IPS-20b (cell line): Measurements from ENCODE around the gene ZBTB46.
"Not testable (repeated sequence)": the region's sequence is repeated elsewhere in the genome, so short reads cannot be mapped to it uniquely, and the experiment has no call there.

ENCODE experiments used
- H3K27ac ChIP-seq: one replicate; pipeline ENCODE4 v1.5.1; 2013; ENCODE audit warnings: low read length
- H3K27me3 ChIP-seq: 2 replicates; pipeline ENCODE4 v1.6.1; 2013; ENCODE audit warnings: mild to moderate bottlenecking, low read length, inconsistent platforms; ENCODE audit not compliant: insufficient read depth
- H3K36me3 ChIP-seq: 2 replicates; pipeline ENCODE4 v1.6.1; 2013; ENCODE audit warnings: low read depth, mild to moderate bottlenecking, inconsistent platforms, low read length, moderate library complexity; ENCODE audit not compliant: insufficient read depth
- H3K4me1 ChIP-seq: 2 replicates; pipeline ENCODE4 v1.6.1; 2013; ENCODE audit warnings: mild to moderate bottlenecking, control low read depth, inconsistent platforms, low read length, moderate library complexity; ENCODE audit not compliant: insufficient read depth
- H3K4me3 ChIP-seq: 2 replicates; pipeline ENCODE4 v1.5.1; 2013; ENCODE audit warnings: mild to moderate bottlenecking, low read length, inconsistent platforms
- H3K9ac ChIP-seq: 2 replicates; pipeline ENCODE4 v1.6.1; 2013; ENCODE audit warnings: low read depth, mild to moderate bottlenecking, inconsistent platforms, low read length, moderate library complexity
- H3K9me3 ChIP-seq: 2 replicates; pipeline ENCODE4 v1.6.1; 2013; ENCODE audit warnings: mild to moderate bottlenecking, low read depth, low read length, inconsistent platforms; ENCODE audit not compliant: insufficient read depth

The ZBTB46 gene

GRCh38 chr20:63722967-63723622, 108.0 kb downstream of the ZBTB46 start:
- not testable (repeated sequence) for H3K27me3 ChIP-seq, H3K4me1 ChIP-seq, H3K9ac ChIP-seq, H3K9me3 ChIP-seq, H3K27ac ChIP-seq, H3K4me3 ChIP-seq
- peaks cover 22% of the 10 kb centered on the region for H3K36me3 ChIP-seq

DNA sequence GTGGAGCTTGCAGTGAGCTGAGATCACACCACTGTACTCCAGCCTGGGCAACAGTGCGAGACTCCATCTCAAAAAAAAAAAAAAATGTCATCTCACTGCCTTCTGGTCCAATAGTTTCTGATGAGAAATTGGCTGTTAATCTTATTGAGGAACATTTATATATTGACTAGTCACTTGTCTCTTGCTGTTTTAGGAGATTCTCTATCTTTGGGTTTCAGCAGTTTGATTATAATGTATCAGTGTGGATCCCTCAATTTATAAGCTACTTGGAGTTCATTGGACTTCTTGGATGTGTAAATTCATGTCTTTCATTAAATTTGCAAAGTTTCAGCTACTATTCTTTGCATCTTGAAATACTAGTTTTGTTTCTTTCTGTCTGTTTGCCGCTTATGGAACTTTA, 112.1 kb downstream of the ZBTB46 start:
- H3K4me1 ChIP-seq, result no peaks in the 10 kb centered on the region
- no peak overlapping the region for H3K27ac ChIP-seq
- no peaks in the 10 kb centered on the region for H3K27me3 ChIP-seq
- peaks cover 37% of the 10 kb centered on the region for H3K36me3 ChIP-seq
- H3K9me3 ChIP-seq, result no peaks in the 10 kb centered on the region
- no peak overlapping the region for H3K9ac ChIP-seq
- no peak overlapping the region for H3K4me3 ChIP-seq

GRCh38 chr20:63714858-63715257, 116.2 kb downstream of the ZBTB46 start:
- Histone ChIP-seq H3K4me3 (no peak overlapping the region), H3K27me3 (no peaks in the 10 kb centered on the region), H3K27ac (no peak overlapping the region), H3K4me1 (no peaks in the 10 kb centered on the region), H3K9me3 (no peaks in the 10 kb centered on the region), H3K36me3 (peaks cover 51% of the 10 kb centered on the region), H3K9ac (no peak overlapping the region)

GRCh38 chr20:63712191-63712590, 118.9 kb downstream of the ZBTB46 start:
- H3K27ac ChIP-seq, result no peak overlapping the region
- H3K9ac ChIP-seq, result no peak overlapping the region
- H3K36me3 ChIP-seq, result peaks cover 44% of the 10 kb centered on the region
- H3K27me3 ChIP-seq, result no peaks in the 10 kb centered on the region
- no peak overlapping the region for H3K4me3 ChIP-seq
- H3K4me1 ChIP-seq, result no peaks in the 10 kb centered on the region
- H3K9me3 ChIP-seq, result no peaks in the 10 kb centered on the region

DNA sequence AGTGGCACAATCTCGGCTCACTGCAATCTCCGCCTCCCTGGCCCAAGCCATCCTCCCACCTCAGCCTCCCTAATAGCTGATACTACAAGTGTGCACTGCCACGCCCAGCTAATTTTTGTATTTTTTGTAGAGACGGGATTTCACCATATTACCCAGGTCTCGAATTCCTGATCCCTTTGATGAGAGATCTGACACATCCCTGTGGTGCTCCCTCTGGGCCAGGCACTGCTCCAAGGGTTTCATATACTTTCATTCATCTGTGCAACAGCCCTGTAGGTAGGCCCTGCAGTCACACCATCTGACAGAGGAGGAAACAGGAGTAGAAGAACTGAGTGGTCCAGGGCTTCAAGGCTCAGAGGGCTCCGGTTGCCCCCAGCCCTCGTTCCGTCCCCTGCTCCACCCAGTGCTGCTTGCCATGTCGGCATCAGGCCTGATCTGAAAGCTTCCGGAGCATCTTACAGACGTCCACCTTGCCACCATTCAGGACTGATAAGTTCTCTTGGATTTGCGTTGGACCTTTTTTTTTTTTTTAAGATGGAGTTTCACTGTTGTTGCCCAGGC, 119.9 kb downstream of the ZBTB46 start:
- no peak overlapping the region for H3K4me3 ChIP-seq
- no peaks in the 10 kb centered on the region for H3K27me3 ChIP-seq
- no peak overlapping the region for H3K9ac ChIP-seq
- H3K9me3 ChIP-seq, result no peaks in the 10 kb centered on the region
- peaks cover 49% of the 10 kb centered on the region for H3K36me3 ChIP-seq
- H3K27ac ChIP-seq, result no peak overlapping the region
- peaks cover 4% of the 10 kb centered on the region; the same call in 1 of the 2 replicates for H3K4me1 ChIP-seq

DNA sequence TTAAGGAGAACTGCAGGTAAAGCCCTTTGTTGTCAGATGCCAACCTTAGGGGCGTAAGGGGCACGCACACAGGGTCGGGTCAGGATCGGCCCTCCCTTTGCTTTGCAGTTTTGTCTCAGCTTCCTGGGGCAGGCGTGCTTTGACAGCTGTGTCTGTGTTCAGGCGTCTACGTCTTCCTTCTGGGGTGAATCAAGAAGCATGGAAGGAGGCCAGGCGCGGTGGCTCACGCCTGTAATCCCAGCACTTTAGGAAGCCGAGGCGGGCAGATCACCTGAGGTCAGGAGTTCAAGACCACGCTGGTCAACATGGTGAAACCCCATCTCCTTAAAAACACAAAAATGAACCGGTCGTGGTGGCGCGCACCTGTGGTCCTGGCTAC, 121.9 kb downstream of the ZBTB46 start:
- Histone ChIP-seq H3K4me1 (peaks cover 4% of the 10 kb centered on the region; the same call in 1 of the 2 replicates), H3K27ac (no peak overlapping the region), H3K9me3 (no peaks in the 10 kb centered on the region), H3K27me3 (no peaks in the 10 kb centered on the region), H3K9ac (peak overlapping the region; percentile 70; the same call in 1 of the 2 replicates), H3K36me3 (peaks cover 61% of the 10 kb centered on the region), H3K4me3 (peak overlapping the region; percentile 84; the same call in 1 of the 2 replicates)

DNA sequence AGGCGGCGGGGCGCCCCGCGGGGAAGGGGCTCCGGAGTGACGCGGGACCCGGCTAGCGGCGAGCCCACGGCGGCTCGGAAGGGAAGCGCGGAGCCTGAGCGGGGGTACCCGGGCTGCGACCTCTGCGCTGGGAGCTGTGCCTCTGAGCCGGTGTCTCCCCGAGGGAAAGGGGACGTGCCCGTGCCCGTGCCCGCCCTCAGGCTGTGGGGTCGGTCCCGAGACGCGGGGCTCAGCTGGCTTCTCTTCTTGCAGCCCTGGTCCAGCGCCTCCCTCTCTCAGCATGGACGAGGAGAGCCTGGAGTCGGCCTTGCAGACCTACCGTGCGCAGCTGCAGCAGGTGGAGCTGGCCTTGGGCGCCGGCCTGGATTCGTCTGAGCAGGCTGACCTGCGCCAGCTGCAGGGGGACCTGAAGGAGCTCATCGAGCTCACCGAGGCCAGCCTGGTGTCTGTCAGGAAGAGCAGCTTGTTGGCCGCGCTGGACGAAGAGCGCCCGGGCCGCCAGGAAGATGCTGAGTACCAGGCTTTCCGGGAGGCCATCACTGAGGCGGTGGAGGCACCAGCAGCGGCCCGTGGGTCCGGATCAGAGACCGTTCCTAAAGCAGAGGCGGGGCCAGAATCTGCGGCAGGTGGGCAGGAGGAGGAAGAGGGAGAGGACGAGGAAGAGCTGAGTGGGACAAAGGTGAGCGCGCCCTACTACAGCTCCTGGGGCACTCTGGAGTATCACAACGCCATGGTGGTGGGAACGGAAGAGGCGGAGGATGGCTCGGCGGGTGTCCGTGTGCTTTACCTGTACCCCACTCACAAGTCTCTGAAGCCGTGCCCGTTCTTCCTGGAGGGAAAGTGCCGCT, 122.5 kb downstream of the ZBTB46 start:
- H3K9me3 ChIP-seq, result no peaks in the 10 kb centered on the region
- peaks cover 61% of the 10 kb centered on the region for H3K36me3 ChIP-seq
- H3K9ac ChIP-seq, result peak overlapping the region; percentile 70; the same call in 1 of the 2 replicates
- H3K4me3 ChIP-seq, result peak overlapping the region; percentile 84
- peaks cover 4% of the 10 kb centered on the region; the same call in 1 of the 2 replicates for H3K4me1 ChIP-seq
- no peak overlapping the region for H3K27ac ChIP-seq
- no peaks in the 10 kb centered on the region for H3K27me3 ChIP-seq

- no peaks in the 10 kb centered on the region for H3K27me3 ChIP-seq
- H3K4me3 ChIP-seq, result peak within 1 kb of the TSS; percentile 84
- no peak within 1 kb of the TSS for H3K27ac ChIP-seq
- H3K36me3 ChIP-seq, result peaks cover 59% of the 10 kb centered on the region
- peak within 1 kb of the TSS; percentile 76; the same call in 1 of the 2 replicates for H3K9ac ChIP-seq
- no peaks in the 10 kb centered on the region for H3K9me3 ChIP-seq
- H3K4me1 ChIP-seq, result peaks cover 4% of the 10 kb centered on the region; the same call in 1 of the 2 replicates
These were observed 123.3 kb downstream of the ZBTB46 start, which contains the start of the genes ARFRP1 and ZGPAT for GRCh38 chr20:63707558-63708300. Gene ARFRP1, minus strand, starts transcription at chr20:63707976. Its CDS starts 885 bp downstream, at chr20:63707091. Gene ZGPAT, plus strand, starts transcription at chr20:63708039. Its CDS starts 542 bp downstream, at chr20:63708581.

GRCh38 chr20:63706852-63707557, 124.1 kb downstream of the ZBTB46 start:
- Histone ChIP-seq H3K27ac (no peak overlapping the region), H3K9ac (peak overlapping the region; percentile 76; the same call in 1 of the 2 replicates), H3K27me3 (no peaks in the 10 kb centered on the region), H3K4me3 (peak overlapping the region; percentile 84), H3K9me3 (no peaks in the 10 kb centered on the region), H3K4me1 (peaks cover 4% of the 10 kb centered on the region; the same call in 1 of the 2 replicates), H3K36me3 (peaks cover 52% of the 10 kb centered on the region)

GRCh38 chr20:63706027-63706695, 124.9 kb downstream of the ZBTB46 start:
- Histone ChIP-seq H3K4me1 (peaks cover 4% of the 10 kb centered on the region; the same call in 1 of the 2 replicates), H3K36me3 (peaks cover 44% of the 10 kb centered on the region), H3K9ac (no peak overlapping the region), H3K9me3 (no peaks in the 10 kb centered on the region), H3K4me3 (peak overlapping the region; percentile 84), H3K27ac (no peak overlapping the region), H3K27me3 (no peaks in the 10 kb centered on the region)
